GM23338 (cell line): ENCODE results near the gene KLF2. TPM values are rescaled to one million over a fixed set of nuclear protein-coding genes. Genes with fewer than 3 reads are reported as not detected.

Experiments
- ATAC-seq: fragments of 200-7000 bp; cut with Tn5 transposase; 3 replicates; pipeline ENCODE4 v1.9.1; 2020
- DNase-seq: peaks from one replicate; pipeline ENCODE4 v3.0.0-alpha.2; 2015; ENCODE audit warnings: low spot score
- H2AFZ ChIP-seq: fragments of 200-600 bp; sonication (generic); 2 replicates; pipeline ENCODE4 v1.8.0; 2016; ENCODE audit warnings: antibody characterized with exemption, mild to moderate bottlenecking, moderate library complexity
- H3F3A ChIP-seq: fragments of 200-600 bp; sonication (generic); replicated peaks from 2 replicates; pipeline ENCODE4 v1.8.0; 2017; ENCODE audit warnings: antibody characterized with exemption, mixed run types, low read depth
- H3K27ac ChIP-seq: fragments of 200-600 bp; sonication (generic); 2 replicates; pipeline ENCODE4 v1.6.1; 2016; ENCODE audit warnings: low read depth
- H3K27me3 ChIP-seq: fragments of 200-600 bp; sonication (generic); 2 replicates; pipeline ENCODE4 v1.8.0; 2016; ENCODE audit warnings: mild to moderate bottlenecking, mixed run types, moderate library complexity; ENCODE audit not compliant: insufficient read depth
- H3K36me3 ChIP-seq: fragments of 200-600 bp; sonication (generic); 2 replicates; pipeline ENCODE4 v1.8.0; 2016; ENCODE audit warnings: mild to moderate bottlenecking; ENCODE audit not compliant: insufficient read depth
- H3K4me1 ChIP-seq: fragments of 200-600 bp; sonication (generic); 2 replicates; pipeline ENCODE4 v1.8.0; 2016; ENCODE audit warnings: mild to moderate bottlenecking, moderate library complexity; ENCODE audit not compliant: insufficient read depth
- H3K4me2 ChIP-seq: fragments of 200-600 bp; sonication (generic); 2 replicates; pipeline ENCODE4 v1.7.1; 2017; ENCODE audit warnings: mixed run types
- H3K4me3 ChIP-seq: fragments of 200-600 bp; sonication (generic); 2 replicates; pipeline ENCODE4 v1.6.1; 2016; ENCODE audit warnings: mixed run types
- H3K79me2 ChIP-seq: fragments of 200-600 bp; sonication (generic); replicated peaks from 2 replicates; pipeline ENCODE4 v1.8.0; 2017; ENCODE audit warnings: mild to moderate bottlenecking; ENCODE audit not compliant: insufficient read depth
- H3K9me2 ChIP-seq: fragments of 200-600 bp; sonication (generic); 2 replicates; pipeline ENCODE4 v1.8.0; 2017; ENCODE audit not compliant: insufficient read depth
- H4K20me1 ChIP-seq: fragments of 200-600 bp; sonication (generic); replicated peaks from 2 replicates; pipeline ENCODE4 v1.8.0; 2017; ENCODE audit warnings: mild to moderate bottlenecking; ENCODE audit not compliant: insufficient read depth
- H3K27ac Mint-ChIP-seq: 2 replicates; pipeline ENCODE4 v1.8.0; 2020; ENCODE audit warnings: inconsistent platforms, mild to moderate bottlenecking, moderate library complexity, mixed read lengths
- H3K27me3 Mint-ChIP-seq: 3 replicates; pipeline ENCODE4 v1.8.0; 2022; ENCODE audit warnings: low read depth, mild to moderate bottlenecking, moderate library complexity, mixed read lengths, inconsistent platforms; ENCODE audit not compliant: insufficient read depth, poor library complexity
- H3K36me3 Mint-ChIP-seq: 3 replicates; pipeline ENCODE4 v1.8.0; 2021; ENCODE audit warnings: low read depth, mild to moderate bottlenecking, inconsistent platforms, moderate library complexity, mixed read lengths
- H3K4me1 Mint-ChIP-seq: 3 replicates; pipeline ENCODE4 v1.8.0; 2020; ENCODE audit warnings: mild to moderate bottlenecking, inconsistent platforms, mixed read lengths
- H3K4me3 Mint-ChIP-seq: 3 replicates; pipeline ENCODE4 v1.8.0; 2021; ENCODE audit warnings: moderate library complexity, mild to moderate bottlenecking, inconsistent platforms, mixed read lengths
- H3K9me3 Mint-ChIP-seq: 3 replicates; pipeline ENCODE4 v1.8.0; 2020; ENCODE audit warnings: moderate library complexity, mild to moderate bottlenecking, inconsistent platforms, mixed read lengths
- EZH2 ChIP-seq: fragments of 200-600 bp; sonication (generic); IDR thresholded peaks from one replicate; pipeline ENCODE4 v1.8.0; 2017; ENCODE audit warnings: antibody characterized with exemption, mild to moderate bottlenecking, low read depth; ENCODE audit not compliant: unreplicated experiment
- EZH2phosphoT487 ChIP-seq: fragments of 200-600 bp; sonication (generic); IDR thresholded peaks from one replicate; pipeline ENCODE4 v1.8.1; 2018; ENCODE audit warnings: antibody characterized with exemption; ENCODE audit not compliant: unreplicated experiment
- NANOG ChIP-seq: IDR thresholded peaks from 2 replicates; pipeline ENCODE4 v1.6.1; 2016; ENCODE audit warnings: antibody characterized with exemption, borderline replicate concordance
- STAT1 ChIP-seq: IDR thresholded peaks from one replicate; pipeline ENCODE4 v1.6.1; 2016; ENCODE audit warnings: antibody characterized with exemption; ENCODE audit not compliant: unreplicated experiment
- ZNF462 ChIP-seq: fragments of 250-450 bp; sonication (Bioruptor Pico); IDR thresholded peaks from 2 replicates; pipeline ENCODE4 v1.5.0; 2020; ENCODE audit warnings: mild to moderate bottlenecking, moderate library complexity
- polyA plus RNA-seq: library from polyadenylated mRNA; unstranded; fragments of >200 nt; fragmentation: Nextera tagmentation; extraction: Ambion mirVana; gene quantifications from 2 replicates; pipeline ENCODE4 v1.2.1, GENCODE V29; 2016
- total RNA-seq: library from RNA; depleted of rRNA; stranded (reverse); fragments of >200 nt; shearing (Covaris generic); gene quantifications from 2 replicates; pipeline ENCODE4 v1.2.3, GENCODE V29; 2014
- TF ChIP-seq, protein P1 (sequence below), 2 experiments: fragments of 200-600 bp in 1 of 2; sonication (generic) in 1 of 2; conservative IDR thresholded peaks; 2 replicates each; pipeline versions ENCODE4 v1.5.1 to v1.6.1; 2016 to 2017; ENCODE audit warnings: antibody characterized with exemption in 2 of 2, low read depth in 2 of 2, mild to moderate bottlenecking in 2 of 2, moderate library complexity in 1 of 2

KLF2 gene
- total and polyA plus RNA-seq, 2 experiments from 2014 or later: 0.90 TPM; not detected in 1

- TF ChIP-seq ZNF462 (CRISPR knock-in tag): no peak
- TF ChIP-seq EZH2phosphoT487: no peak
- no peak for TF ChIP-seq EZH2
- TF ChIP-seq NANOG: no peak
- no peak for TF ChIP-seq STAT1
These were observed 36.6 kb downstream of the KLF2 start (continued) for GRCh38 chr19:16361254-16361653.

GRCh38 chr19:16361926-16362325 is 37.3 kb downstream of the KLF2 start:
- Histone ChIP-seq H4K20me1 (no peaks in the 10 kb centered on the region; the same call in 1 of the 2 replicates), H3K27me3 (no peaks in the 10 kb centered on the region), H3K4me1 (peaks cover 5% of the 10 kb centered on the region; the same call in 1 of the 2 replicates), H3K9me2 (no peaks in the 10 kb centered on the region), H3K4me2 (no peak overlapping the region), H3F3A (no peaks in the 10 kb centered on the region), H3K4me3 (no peak overlapping the region), H3K27ac (peak overlapping the region; percentile 63; the same call in 1 of the 2 replicates), H3K79me2 (no peaks in the 10 kb centered on the region), H2AFZ (no peak overlapping the region), H3K36me3 (no peaks in the 10 kb centered on the region)
- no peak for ATAC-seq
- peaks cover 16% of the 10 kb centered on the region for H3K27me3 Mint-ChIP-seq
- H3K4me3 Mint-ChIP-seq: no peak overlapping the region
- H3K9me3 Mint-ChIP-seq: no peaks in the 10 kb centered on the region
- DNase-seq: no peak
- H3K4me1 Mint-ChIP-seq: peaks cover 21% of the 10 kb centered on the region
- H3K36me3 Mint-ChIP-seq: peaks cover 5% of the 10 kb centered on the region; the same call in 1 of the 3 replicates
- peak overlapping the region; percentile 68; the same call in 1 of the 2 replicates for H3K27ac Mint-ChIP-seq
- no peak for TF ChIP-seq EZH2
- TF ChIP-seq STAT1: no peak
- TF ChIP-seq ZNF462 (CRISPR knock-in tag): no peak
- TF ChIP-seq, protein P1, sequence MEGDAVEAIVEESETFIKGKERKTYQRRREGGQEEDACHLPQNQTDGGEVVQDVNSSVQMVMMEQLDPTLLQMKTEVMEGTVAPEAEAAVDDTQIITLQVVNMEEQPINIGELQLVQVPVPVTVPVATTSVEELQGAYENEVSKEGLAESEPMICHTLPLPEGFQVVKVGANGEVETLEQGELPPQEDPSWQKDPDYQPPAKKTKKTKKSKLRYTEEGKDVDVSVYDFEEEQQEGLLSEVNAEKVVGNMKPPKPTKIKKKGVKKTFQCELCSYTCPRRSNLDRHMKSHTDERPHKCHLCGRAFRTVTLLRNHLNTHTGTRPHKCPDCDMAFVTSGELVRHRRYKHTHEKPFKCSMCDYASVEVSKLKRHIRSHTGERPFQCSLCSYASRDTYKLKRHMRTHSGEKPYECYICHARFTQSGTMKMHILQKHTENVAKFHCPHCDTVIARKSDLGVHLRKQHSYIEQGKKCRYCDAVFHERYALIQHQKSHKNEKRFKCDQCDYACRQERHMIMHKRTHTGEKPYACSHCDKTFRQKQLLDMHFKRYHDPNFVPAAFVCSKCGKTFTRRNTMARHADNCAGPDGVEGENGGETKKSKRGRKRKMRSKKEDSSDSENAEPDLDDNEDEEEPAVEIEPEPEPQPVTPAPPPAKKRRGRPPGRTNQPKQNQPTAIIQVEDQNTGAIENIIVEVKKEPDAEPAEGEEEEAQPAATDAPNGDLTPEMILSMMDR (conservative IDR thresholded peaks at IDR 0.05; ENCODE audit: low read depth in 2 of 2): no peak
